Stimulated activated CD4-positive, alpha-beta T cell treated with anti-CD3 and anti-CD28 coated beads, Interleukin-4, amount 100 ng/mL, for 1 hour (primary cell): ENCODE data around the gene MON1B.
"Not testable (repeated sequence)": the region's sequence is repeated elsewhere in the genome, so short reads cannot be mapped to it uniquely, and the experiment has no call there.

Experiments used
- DNase-seq: peaks from one replicate; pipeline ENCODE4 v3.0.0-alpha.2; 2020

The MON1B gene

DNA sequence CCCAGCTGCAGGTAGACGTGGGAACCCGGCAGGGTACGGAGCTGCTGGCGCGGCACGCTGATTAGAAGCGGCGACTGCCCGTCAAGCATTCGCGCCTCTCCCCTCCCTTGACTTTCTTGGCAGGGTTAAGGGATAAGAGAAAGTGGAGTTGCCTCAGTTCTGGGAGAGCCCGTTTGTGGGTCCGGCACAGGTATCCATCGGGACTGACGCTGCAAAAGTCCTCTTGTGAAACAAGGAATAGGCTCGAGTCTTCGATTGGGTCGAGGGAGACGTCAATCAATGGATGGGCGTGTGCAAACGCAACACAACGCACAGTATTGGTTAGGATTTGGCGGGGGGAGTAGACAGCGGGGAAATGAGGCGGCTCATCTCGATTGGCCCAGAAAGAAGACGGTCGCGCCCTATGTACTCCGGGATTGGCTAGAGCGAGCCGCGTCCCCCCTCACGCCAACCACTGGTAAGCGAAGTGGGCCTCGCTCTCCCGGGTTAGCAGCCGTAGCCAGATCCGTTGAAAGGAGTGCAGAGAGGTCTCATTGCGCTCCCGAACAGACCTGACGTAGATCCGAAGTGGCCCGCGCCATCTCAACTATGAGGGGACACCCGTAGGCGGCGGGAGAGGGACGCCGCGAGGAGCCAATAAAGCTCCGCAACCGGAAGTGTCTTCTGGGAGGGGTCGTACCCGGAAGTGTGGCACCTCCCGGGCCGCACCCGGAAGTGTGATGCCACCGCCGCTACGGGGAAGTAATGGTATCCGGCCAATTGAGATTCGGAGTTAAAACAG lies at the start of gene MON1B:
Gene MON1B (plus strand): TSS at position 713 of the 781 bp plus-strand sequence. CDS start 296 bp downstream, outside the sequence.
- DNase-seq = peak; percentile 91

DNA sequence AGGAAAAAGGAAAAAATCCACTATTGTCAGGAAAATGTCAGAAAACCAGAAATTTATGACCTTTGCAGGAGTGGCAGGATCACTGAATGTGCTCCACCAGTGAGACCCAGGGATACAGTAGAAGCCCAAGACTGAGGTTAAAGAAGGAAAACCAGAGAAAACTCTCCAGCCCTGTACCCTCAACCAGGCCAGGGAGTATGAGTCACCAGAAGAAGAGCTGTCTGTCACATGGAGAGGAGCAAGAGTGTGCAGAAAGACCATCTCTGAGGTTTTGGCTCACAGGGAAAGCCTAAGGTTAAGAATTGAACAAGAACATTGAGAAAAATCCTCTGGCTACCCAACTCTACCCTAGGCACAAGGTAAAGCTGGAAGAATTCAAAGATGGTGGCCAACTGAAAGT lies 47.6 kb upstream of the MON1B start:
- no peak for DNase-seq

DNA sequence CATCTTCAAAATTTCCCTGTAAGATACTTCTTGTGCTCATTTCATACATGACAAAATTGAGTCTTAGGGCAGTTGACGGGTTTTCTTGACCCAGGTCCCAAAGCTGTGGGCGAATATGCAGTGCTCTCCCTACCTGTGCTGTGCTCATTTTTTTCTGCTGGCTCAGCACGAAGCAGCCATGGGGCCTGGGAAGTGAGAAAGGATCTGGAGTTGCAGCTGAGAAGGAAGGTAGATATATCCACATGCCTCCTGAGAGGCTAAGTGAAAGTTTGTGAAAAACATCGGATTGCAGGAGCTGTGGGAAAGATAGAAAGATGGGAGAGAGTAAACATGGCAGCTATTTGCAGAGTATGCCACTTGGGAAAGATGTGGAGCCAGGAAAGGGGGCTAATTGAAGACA lies 42.9 kb upstream of the MON1B start:
- no peak for DNase-seq

DNA sequence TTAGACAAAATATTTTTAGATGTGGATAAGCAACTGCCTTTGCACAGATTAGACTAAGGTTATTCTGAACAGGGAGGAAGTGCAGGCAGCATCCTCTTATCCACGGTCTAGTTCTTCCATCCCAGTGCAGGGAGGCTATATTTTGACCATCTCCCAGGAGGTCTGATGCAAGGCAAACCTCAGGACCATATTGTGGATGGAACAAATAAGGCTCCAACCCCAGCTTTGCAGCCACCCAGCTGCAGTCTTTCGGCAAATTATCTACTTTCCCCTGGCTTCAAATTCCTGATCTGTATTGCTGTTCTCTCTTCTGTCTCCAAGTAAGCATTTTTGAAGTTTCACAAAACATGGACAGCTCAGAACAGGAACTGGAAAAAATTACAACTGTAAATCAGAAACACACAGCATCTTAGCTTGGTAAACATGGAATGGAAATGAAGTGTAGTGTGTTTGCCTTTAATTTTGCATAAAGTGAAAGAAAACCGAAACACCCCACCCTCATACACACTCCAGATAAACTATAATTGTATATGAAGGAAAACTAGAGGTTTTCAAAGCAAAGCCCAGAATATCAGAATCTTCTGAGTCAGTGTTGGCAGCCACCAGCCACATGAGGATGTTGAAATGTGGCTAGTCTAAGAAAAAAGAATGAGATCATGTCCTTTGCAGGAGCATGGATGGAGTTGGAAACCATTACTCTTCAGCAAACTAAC lies 33.5 kb upstream of the MON1B start:
- DNase-seq = no peak

DNA sequence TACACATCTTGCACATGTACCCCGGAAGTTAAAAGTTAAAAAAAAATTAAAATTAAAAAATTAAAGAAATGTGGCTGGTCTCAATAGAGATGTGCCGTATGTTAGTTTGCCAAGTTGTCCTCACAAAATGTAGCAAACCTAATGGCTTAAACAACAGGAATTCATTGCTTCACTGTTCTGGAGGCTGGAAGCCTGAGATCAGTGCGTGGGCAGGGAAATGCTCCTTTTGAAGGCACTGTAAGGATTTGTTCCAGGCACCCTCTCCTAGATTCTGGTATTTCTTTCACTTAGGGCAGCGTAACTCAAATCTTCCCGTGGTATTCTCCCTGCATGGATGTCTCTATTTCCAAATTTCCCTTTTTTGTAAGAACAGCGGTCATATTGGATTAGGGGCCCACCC lies 32.7 kb upstream of the MON1B start:
- DNase-seq = no peak

DNA sequence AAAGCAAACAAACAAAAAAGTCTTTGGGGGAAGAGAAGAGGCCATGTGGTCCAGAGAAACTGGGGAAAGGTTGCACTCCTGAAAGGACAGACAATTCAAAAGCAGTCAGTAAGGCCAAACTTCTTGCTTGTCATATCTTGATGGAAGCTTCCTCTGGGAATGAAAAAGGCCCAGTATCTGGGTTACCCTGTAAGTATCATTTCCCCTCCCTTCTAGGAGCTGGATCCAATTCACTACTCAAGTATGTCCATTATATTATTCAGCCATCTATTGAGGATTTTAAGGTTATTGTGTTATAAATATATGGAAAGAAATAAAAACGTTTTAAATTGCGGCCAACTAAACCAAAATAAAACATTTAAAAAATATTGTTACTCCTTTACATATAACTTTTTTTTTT lies 26.0 kb upstream of the MON1B start:
- DNase-seq = no peak

DNA sequence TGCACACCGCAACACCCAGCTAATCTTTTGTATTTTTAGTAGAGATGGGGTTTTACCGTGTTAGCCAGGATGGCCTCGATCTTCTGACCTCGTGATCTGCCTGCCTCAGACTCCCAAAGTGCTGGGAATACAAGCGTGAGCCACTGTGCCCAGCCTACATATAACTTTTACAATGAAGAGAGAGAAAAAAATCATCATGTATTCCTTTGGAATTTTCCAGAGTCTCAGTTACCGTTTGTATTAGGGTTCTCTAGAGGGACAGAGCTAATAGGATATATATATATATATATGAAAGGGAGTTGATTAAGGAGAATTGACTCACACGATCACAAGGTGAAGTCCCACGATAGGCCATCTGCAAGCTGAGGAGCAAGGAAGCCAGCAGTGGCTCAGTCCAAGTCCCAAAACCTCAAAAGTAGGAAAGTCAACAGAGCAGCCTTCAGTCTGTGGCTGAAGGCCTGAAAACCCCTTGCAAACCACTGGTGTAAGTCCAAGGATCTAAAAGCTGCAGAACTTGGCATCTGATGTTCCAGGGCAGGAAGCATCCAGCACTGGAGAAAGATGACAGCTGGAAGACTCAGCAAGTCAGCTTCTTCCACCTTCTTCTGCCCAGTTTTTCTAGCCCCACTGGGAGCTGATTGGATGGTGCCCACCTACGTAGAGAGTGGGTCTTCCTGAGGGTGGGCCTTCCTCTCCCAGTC lies 25.3 kb upstream of the MON1B start:
- DNase-seq = not testable (repeated sequence)

DNA sequence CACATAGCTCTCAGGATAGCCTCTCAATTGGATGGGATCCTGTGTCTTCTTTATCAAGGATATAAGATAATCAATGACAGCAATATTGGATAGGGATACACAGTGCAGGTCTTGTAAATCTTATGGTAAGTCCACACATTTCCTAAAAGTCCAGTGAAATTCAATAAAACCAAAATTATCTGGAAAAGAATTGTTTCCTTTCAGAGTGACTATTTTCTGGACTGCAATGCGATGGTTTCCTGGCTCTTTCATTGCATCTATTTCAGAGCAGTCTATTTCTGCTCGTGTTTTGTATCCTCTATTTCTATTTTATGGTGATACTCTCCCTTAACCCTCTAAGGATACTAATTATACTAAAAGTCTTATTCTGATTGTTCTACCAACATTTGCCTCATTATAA lies 24.3 kb upstream of the MON1B start:
- no peak for DNase-seq

DNA sequence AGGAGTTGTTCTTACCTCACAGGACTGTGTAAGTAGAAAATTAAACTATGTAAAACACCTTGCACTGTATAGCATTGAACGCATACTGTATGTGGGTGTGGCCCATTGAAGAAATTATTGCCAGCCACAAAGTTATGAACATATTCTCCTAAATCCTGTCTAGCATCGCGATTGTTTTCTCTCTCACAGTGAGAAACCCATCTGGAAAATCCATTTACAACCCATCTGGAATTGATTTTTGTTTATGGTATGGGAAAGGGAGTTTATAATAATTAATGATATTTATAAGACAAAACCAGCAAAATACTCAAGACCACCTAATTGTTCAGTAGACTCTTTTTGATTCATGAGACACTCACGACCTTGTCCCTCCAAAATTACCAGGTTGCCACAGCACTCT lies 22.1 kb upstream of the MON1B start:
- DNase-seq = no peak

DNA sequence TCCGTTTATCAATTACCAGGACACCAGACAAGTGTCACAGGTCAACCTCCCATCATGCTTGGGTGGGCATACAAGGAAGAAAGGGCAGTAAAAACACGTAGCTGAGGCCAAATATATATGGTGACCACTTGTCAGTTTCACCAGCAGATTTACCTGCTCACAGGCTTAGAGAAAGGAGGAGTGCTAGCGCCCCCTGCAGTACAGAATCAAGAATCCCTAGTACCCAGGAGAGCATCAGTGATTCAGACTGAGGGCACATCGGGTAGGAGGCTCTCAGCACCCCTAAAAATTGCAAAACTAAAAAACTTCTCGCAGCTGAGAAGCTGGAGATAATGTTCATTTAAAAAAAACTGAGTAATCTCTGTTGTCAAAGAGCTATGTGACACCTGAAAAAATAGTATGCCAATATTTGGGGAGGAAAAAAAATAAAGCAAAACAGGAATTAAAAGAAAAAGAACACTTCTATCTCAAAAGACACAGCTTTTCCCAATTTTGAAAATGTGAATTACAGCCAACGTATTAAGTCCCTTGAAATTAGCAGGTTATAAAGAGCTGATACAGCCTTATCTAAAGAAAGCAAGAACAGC lies 21.2 kb upstream of the MON1B start:
- DNase-seq = peak; percentile 32

DNA sequence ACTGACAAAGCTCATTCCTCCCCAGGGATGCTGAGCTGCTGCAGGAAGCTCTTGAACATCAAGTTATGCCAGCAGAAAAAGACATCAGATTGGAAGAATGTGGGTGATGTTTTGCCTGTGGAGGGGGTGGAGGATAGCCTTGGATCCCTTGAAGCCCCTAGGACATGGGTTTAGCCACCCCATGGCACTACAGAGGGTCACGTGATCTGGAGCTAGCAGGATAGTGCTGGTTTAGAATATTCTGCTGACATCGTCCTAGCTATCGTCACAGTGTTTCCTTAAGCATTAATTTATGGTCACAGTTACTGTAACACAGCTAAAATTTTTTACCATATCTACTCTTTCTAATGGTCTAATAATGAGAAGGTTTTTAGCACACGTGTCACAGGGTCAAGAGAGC lies 20.2 kb upstream of the MON1B start:
- DNase-seq = no peak

DNA sequence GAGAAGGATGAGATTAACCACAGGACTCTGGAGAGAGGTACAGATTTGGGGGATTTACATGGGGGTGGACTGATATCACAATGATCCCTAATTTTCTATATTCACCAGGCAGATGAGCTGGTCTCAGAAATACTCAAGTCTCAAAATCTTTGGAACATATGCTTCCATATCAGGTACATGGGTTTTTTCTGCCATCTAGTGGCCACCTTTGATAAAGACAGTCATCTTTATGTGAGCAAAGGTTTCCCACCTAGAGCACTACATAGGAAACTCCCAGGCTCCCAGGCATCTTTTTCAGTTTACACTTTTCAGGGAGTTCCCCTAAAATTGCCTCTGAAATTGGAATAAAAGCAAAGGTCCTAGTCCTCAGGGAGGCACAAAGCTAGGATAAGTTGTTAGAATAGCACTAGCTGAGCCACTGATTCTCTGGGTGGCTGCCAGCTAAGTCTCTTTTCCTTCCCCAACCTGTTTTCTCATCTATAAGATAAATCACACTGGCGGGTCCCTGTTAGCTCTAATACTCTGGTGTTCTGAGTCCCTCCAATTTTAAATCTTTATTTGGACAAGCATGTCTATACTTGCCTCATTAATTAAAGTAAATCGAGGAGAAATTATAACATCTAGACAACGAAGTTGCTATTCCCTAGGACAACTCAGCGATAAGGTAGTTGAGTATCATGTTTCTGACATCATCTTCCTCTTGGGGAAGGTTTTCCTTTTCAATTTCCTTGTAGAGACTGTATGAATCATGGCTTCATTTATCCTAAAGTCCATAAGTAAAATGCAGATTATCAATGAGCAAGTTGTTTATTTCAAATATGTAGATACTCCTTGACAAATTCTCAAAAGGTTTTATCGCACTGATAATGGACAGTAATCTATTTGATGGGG lies 19.0 kb upstream of the MON1B start:
- DNase-seq = no peak

DNA sequence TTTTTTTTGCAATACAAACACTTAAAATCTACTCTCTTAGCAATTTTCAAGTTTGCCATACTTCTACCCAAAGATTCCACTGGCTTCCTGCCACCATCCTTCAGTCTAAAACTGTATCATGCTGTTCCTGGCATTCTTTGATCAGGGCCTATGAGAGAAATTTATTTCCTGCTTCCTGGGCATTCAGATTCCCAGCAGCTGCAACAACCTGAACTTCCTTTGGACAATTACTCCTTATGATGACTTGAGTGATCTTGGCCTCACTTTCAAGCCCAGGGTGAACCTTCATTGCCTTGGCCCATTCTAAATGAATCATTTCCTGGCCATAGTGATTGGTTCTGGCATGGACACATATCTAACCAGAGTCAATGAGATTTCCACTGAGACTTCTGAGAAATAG lies 18.0 kb upstream of the MON1B start:
- DNase-seq = no peak

DNA sequence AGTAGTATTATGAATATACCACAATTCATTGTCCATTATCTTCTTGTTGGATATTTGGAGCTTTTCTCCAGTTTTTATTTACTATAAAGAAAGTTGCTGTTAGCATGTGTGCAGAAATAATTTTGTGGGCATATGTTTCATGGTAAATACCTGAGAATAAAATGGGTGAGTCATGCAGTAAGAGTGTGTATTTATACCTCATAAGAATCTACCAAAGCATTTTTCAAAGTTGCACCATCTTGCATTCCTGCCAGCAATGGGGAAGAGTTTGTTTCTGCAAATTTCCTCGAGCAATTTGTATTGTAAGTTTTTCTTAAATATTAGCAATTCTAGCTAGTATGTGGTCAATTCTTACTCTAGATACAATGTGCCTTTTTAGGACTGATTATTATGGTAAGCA lies 7.9 kb upstream of the MON1B start:
- DNase-seq = no peak

DNA sequence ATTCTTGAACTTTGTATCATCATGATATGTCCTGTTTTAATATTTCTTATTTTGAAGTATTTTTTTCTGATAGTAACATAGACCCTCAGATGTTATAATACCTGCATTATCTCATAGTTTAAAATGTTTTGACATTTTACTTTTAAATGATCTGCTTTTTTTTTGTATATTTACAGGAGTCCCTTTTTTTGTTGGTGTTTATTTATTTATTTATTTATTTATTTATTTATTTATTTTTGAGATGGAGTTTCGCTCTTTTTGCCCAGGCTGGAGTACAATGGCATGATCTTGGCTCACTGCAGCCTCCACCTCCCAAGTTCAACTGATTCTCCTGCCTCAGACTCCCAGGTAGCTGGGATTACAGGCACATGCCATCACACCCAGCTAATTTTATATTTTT lies 4.7 kb upstream of the MON1B start:
- not testable (repeated sequence) for DNase-seq

DNA sequence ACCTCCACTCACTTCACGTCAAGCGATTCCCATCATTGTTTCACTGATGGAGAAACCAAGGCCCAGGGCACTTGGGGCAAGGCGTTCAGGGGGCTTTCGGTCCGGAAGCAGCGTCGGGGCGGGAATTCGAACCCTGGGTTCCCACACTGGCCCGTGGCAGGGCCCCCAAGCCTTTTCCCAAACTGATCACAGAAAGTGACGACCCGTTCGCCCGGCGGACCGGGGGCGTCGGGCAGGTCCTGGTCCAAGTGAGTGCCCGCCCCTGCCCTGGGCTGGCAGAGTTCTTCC lies 856 bp upstream of the MON1B start:
- no peak for DNase-seq

DNA sequence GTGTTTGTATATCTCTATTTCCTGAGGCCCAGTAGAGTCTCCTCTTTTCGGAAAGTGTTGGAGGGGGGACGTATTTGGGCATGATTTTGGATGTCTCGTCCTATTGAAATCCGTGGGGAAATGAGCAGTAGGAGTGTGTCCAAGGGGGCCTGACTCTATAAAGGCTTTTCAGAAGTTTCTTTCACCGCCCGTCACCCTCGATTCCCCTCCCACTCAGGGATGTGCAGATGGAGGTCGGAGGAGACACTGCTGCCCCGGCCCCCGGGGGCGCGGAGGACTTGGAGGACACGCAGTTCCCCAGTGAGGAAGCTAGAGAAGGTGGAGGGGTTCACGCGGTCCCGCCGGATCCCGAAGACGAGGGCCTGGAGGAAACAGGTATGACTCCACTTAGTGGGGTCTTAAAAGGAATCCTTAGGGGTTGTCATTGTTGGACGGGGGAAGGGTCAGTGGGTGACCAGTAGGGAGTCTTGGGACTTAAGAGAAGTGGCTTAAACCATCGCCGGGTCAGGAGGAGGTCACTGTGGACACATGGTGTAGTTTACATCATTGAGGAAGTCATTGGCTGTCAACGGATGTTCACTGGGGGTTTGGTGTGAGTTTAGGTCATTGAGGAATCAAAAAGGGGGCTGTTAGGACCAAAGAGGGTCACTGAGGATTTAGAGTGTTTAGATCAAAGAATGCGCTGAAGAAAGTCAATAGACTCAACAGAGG lies 424 bp downstream of the MON1B start:
- peak; percentile 26 for DNase-seq

DNA sequence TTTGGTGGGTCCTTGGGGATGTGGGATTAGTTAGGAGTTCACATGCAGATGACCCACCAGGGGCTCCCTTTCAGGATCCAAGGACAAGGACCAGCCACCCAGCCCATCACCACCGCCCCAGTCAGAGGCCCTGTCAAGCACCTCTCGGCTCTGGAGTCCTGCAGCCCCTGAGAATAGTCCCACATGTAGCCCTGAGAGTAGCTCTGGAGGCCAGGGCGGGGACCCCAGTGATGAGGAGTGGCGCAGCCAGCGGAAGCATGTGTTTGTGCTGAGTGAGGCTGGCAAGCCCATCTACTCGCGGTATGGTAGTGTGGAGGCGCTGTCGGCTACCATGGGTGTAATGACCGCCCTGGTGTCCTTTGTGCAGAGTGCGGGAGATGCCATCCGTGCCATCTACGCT lies 2.4 kb downstream of the MON1B start:
- no peak for DNase-seq

DNA sequence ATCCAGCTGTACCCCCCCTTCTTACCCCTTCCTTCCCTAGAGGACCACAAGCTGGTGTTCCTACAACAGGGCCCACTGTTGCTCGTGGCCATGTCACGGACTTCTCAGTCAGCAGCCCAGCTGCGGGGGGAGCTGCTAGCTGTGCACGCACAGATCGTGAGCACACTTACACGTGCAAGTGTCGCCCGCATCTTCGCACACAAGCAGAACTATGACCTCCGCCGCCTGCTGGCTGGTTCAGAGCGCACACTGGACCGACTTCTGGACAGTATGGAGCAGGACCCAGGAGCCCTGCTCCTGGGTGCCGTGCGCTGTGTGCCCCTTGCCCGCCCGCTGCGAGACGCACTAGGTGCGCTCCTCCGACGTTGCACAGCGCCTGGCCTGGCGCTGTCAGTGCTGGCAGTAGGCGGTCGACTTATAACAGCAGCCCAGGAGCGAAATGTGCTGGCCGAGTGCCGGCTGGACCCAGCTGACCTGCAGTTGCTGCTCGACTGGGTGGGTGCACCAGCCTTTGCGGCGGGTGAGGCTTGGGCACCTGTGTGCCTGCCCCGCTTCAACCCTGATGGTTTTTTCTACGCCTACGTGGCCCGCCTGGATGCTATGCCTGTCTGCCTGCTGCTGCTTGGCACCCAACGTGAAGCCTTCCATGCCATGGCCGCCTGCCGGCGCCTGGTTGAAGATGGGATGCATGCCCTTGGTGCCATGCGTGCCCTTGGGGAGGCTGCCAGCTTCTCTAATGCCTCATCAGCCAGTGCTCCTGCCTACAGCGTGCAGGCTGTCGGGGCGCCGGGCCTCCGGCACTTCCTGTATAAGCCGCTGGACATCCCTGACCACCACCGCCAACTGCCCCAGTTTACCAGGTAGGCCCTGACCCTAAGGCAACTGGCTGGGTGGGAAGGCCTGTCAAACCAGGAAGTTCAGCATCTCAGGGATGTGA lies 3.6 kb downstream of the MON1B start:
- no peak for DNase-seq

DNA sequence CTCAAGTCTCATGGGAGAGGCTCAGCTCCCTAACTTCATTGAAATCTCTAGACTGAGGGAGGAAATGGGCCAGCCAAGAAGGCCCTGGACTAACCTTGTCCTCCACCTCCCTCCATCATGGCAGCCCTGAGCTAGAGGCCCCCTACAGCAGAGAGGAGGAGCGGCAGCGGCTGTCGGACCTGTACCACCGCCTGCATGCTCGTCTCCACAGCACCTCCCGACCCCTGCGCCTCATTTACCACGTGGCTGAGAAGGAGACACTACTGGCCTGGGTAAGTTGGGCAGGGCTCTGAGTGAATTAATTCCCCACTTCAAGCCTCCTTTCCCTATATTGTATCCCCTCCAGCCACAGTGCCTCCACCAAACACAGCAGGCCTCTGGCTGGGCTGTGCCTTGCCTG lies 4.4 kb downstream of the MON1B start:
- DNase-seq = no peak

DNA sequence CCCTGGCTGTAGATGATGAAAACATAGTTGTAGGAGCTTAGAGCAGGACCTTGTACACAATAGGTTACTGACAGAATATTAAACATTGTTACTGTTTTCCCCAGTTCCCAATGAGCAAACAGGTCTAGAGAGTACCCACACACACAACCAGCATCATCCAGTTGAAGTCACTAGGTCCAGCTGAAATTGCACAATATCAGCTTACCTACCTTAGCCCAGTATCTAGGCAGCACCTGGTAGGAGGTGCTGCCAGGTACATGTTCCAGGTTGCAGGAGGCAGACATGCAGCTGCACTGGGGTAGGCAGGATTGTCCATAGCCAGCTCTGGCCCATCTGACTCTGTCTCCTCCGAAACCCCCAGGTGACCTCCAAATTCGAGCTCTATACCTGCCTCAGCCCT lies 6.8 kb downstream of the MON1B start:
- DNase-seq = no peak
